OCI-LY3 (cell line): Measurements from ENCODE around the gene PCBD2.

Experiments used
- EZH2phosphoT487 ChIP-seq: fragments of 200-600 bp; shearing (Covaris generic); IDR thresholded peaks from 2 replicates; pipeline ENCODE4 v1.6.1; 2018; ENCODE audit warnings: antibody characterized with exemption, mixed run types, low read depth
- TF ChIP-seq, protein P1 (sequence below): fragments of 200-600, 300-600 bp; sonication (generic); IDR thresholded peaks from 2 replicates; pipeline ENCODE4 v1.5.1; 2014; ENCODE audit warnings: antibody characterized with exemption, low read length, low read depth

DNA sequence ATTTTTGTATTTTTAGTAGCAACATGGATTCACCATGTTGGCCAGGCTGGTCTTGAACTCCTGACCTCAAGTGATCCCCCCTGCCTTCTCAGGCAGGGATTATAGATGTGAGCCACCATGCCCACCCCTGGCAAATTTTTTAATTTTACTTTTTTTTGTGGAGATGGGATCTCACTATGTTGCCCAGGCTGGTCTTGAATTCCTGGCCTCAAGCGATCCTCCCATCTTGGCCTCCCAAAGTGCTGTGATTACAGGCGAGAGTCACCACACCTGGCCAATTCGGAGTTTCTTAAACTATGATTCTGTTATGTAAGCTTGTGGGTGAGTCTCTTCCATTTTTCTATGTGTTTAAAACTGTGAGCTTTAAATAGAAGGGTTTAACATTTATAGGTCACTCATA is 27.6 kb downstream of the PCBD2 start:
- TF ChIP-seq, protein P1, sequence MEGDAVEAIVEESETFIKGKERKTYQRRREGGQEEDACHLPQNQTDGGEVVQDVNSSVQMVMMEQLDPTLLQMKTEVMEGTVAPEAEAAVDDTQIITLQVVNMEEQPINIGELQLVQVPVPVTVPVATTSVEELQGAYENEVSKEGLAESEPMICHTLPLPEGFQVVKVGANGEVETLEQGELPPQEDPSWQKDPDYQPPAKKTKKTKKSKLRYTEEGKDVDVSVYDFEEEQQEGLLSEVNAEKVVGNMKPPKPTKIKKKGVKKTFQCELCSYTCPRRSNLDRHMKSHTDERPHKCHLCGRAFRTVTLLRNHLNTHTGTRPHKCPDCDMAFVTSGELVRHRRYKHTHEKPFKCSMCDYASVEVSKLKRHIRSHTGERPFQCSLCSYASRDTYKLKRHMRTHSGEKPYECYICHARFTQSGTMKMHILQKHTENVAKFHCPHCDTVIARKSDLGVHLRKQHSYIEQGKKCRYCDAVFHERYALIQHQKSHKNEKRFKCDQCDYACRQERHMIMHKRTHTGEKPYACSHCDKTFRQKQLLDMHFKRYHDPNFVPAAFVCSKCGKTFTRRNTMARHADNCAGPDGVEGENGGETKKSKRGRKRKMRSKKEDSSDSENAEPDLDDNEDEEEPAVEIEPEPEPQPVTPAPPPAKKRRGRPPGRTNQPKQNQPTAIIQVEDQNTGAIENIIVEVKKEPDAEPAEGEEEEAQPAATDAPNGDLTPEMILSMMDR = no peak
- TF ChIP-seq EZH2phosphoT487 = no peak
